ENCODE results near the gene MORN1.

Gene MORN1

DNA sequence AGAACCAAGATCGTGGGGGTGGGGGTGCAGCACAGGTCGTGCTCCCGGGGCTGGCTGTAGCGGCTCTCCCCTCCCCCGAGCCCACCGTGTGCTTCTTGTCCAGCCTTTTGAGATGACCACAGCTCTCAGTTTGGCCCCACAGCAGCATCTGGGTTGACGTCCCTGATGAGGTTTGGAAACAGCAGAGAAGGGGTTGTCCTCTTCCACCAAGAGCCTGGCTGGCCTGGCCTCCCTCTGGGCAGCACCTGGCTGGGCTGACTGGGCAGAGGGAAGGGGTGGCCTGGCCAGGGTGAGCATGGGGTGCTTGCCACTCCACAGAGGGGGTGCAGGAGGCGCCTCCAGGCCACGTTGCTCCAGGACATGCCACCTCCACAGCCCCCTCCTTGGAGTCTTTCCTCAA is 101.7 kb downstream of the MORN1 start:
- intact Hi-C loops (cut with DNase I; ENCODE audit: low total_unique reads), result no loop called here
- Histone ChIP-seq H3K4me3 (no peak overlapping the region), H3K36me3 (no peaks in the 10 kb centered on the region), H3K9me3 (no peaks in the 10 kb centered on the region), H3K27ac (peak overlapping the region; percentile 59 to 62), H3K27me3 (no peaks in the 10 kb centered on the region), H3K4me1 (peaks cover 9 to 94% (median 78%) of the 10 kb centered on the region in 4 donors)
- no peak for DNase-seq
- TF ChIP-seq, protein P1, sequence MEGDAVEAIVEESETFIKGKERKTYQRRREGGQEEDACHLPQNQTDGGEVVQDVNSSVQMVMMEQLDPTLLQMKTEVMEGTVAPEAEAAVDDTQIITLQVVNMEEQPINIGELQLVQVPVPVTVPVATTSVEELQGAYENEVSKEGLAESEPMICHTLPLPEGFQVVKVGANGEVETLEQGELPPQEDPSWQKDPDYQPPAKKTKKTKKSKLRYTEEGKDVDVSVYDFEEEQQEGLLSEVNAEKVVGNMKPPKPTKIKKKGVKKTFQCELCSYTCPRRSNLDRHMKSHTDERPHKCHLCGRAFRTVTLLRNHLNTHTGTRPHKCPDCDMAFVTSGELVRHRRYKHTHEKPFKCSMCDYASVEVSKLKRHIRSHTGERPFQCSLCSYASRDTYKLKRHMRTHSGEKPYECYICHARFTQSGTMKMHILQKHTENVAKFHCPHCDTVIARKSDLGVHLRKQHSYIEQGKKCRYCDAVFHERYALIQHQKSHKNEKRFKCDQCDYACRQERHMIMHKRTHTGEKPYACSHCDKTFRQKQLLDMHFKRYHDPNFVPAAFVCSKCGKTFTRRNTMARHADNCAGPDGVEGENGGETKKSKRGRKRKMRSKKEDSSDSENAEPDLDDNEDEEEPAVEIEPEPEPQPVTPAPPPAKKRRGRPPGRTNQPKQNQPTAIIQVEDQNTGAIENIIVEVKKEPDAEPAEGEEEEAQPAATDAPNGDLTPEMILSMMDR (IDR thresholded peaks at IDR 0.05), result no peak

DNA sequence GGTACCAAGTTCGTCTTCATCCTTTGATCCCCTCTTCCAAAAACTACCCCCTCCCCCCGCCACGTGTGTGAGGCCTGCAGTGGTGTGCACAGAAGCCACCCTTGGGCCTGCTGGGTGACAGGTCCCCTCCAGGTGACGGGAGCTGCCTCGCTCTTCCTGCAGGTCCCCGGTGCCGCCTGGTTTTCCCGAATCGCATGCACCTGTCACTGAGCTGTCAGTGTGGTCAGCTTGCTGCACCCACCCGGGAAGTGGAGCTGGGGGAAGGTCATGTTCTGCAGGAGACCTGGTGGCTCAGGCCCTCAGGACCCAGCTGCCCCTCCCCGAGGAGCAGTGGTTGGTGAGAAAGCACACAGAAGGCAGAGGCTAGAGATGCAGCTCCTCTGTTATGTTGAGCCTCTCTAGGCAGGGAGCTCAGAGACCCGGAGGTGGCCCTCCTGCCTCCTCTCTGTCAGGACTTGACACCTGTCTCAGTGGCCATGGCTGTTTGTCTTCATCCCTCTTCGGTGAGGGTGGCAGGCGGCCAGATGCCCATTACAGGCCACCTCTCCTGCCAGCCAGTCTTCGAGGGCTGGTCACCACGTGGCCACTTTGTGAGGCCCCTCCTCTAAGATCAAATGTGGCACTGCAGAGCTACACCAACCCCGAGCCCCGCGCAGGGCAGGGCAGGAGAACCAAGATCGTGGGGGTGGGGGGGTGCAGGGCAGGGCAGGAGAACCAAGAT is 102.4 kb downstream of the MORN1 start:
- H3K4me1 ChIP-seq, result peaks cover 9 to 94% (median 78%) of the 10 kb centered on the region in 4 donors
- no peak for DNase-seq
- H3K9me3 ChIP-seq, result no peaks in the 10 kb centered on the region
- H3K27ac ChIP-seq, result peak overlapping the region; percentile 59 to 62
- intact Hi-C loops (cut with DNase I; ENCODE audit: low total_unique reads), result no loop called here
- TF ChIP-seq, protein P1 (IDR thresholded peaks at IDR 0.05), result no peak
- H3K36me3 ChIP-seq, result no peaks in the 10 kb centered on the region
- no peaks in the 10 kb centered on the region for H3K27me3 ChIP-seq
- H3K4me3 ChIP-seq, result no peak overlapping the region

DNA sequence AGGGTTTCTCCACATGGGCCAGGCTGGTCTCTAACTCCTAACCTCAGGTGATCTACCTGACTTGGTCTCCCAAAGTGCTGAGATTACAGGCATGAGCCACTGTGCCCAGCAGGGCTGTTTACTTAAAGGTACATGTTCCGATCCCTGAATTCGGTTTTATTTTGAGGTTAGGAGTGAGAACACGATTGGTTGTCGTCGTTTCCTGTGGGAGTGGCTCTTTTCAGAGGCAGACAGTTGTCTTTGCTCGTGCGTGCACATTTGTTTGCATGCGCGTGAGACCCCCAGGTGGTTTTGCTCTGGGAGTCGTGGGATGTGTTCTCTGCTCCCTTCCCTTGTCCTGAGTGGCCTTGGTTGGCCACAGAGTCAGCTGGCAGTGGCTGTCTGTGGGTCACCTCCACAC is 103.0 kb downstream of the MORN1 start:
- Histone ChIP-seq H3K4me1 (peaks cover 9 to 94% (median 78%) of the 10 kb centered on the region in 4 donors), H3K9me3 (no peaks in the 10 kb centered on the region), H3K27ac (no peak overlapping the region), H3K36me3 (no peaks in the 10 kb centered on the region), H3K4me3 (no peak overlapping the region), H3K27me3 (no peaks in the 10 kb centered on the region)
- intact Hi-C loops (cut with DNase I; ENCODE audit: low total_unique reads), result no loop called here
- TF ChIP-seq, protein P1 (IDR thresholded peaks at IDR 0.05), result no peak
- DNase-seq, result no peak

DNA sequence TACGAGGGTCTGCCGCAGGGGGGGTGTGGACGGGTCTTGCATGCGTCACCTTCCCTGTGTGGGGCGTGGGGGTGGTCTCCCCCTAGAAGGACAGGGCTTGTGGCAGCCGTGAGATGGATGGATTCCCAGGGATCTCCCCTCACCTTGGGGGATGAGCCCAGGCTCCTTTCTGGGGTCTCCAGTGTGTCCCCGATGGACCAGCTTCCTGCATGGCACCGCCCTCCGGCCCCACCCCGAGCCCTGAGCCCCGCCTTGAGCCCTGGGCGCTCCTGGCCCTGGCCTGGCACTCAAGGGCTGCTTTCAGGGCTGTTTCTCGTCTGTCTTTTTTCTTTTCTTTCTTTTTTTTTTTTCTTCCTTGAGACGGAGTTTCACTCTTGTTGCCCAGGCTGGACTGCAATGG is 103.7 kb downstream of the MORN1 start:
- peak overlapping the region in 1 of 2 donors; percentile 9 for H3K27ac ChIP-seq
- DNase-seq, result no peak
- H3K36me3 ChIP-seq, result peaks cover 0 to 3% (median 0%) of the 10 kb centered on the region in 3 donors
- intact Hi-C loops (cut with DNase I; ENCODE audit: low total_unique reads), result no loop called here
- no peak overlapping the region for H3K4me3 ChIP-seq
- H3K4me1 ChIP-seq, result peaks cover 9 to 94% (median 76%) of the 10 kb centered on the region in 4 donors
- no peaks in the 10 kb centered on the region for H3K27me3 ChIP-seq
- TF ChIP-seq, protein P1 (IDR thresholded peaks at IDR 0.05), result no peak
- H3K9me3 ChIP-seq, result no peaks in the 10 kb centered on the region

DNA sequence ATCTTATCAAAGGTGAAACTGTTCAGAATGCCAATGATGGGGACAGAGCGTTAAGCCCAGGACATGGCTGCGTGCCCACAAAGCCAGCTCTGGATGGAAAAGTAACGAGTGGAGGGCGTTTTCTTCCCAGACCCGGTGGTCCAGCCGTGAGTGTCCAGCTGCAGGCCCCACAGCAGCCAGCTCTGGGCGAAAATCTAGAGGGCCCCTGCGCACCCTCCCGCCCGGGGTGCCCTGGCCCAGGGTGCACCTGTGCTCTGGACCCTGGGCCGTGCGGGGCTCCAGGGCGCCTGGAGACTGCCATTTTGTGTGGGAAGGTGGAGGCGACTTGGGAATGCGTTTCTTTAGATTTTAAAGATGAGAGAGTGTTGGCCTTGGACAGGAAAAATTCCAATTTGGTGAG is 104.4 kb downstream of the MORN1 start:
- Histone ChIP-seq H3K4me1 (peaks cover 9 to 89% (median 68%) of the 10 kb centered on the region in 4 donors), H3K36me3 (peaks cover 0 to 5% (median 0%) of the 10 kb centered on the region in 3 donors), H3K9me3 (no peaks in the 10 kb centered on the region), H3K4me3 (no peak overlapping the region), H3K27me3 (no peaks in the 10 kb centered on the region), H3K27ac (peak overlapping the region in 1 of 2 donors; percentile 33)
- intact Hi-C loops (cut with DNase I; ENCODE audit: low total_unique reads), result no loop called here
- TF ChIP-seq, protein P1 (IDR thresholded peaks at IDR 0.05), result no peak
- no peak for DNase-seq
